Type B pancreatic cell (in vitro differentiated cells): ENCODE measurements around the gene ERP29. TPM values are rescaled to one million over a fixed set of nuclear protein-coding genes. Genes with fewer than 3 reads are reported as not detected.
A peak's percentile ranks its signal among the peaks of the same experiment; 100 is the strongest.
"Not testable (repeated sequence)": the region's sequence is repeated elsewhere in the genome, so short reads cannot be mapped to it uniquely, and the experiment has no call there.

ENCODE experiments used
- DNase-seq: peaks from one replicate; pipeline ENCODE4 v3.0.0; 2021; ENCODE audit warnings: mixed read lengths; ENCODE audit not compliant: unreplicated experiment; ENCODE audit errors: extremely low spot score
- H3K27ac Mint-ChIP-seq: 2 replicates; pipeline ENCODE4 v1.8.0; 2021; ENCODE audit warnings: mild to moderate bottlenecking, mixed read lengths
- H3K27me3 Mint-ChIP-seq: 2 replicates; pipeline ENCODE4 v1.8.0; 2021; ENCODE audit warnings: mixed read lengths
- H3K36me3 Mint-ChIP-seq: 2 replicates; pipeline ENCODE4 v1.8.0; 2021; ENCODE audit warnings: mixed read lengths
- H3K4me1 Mint-ChIP-seq: one replicate; pipeline ENCODE4 v1.8.0; 2021; ENCODE audit warnings: mixed read lengths; ENCODE audit not compliant: unreplicated experiment
- H3K4me3 Mint-ChIP-seq: 2 replicates; pipeline ENCODE4 v1.8.0; 2021; ENCODE audit warnings: mild to moderate bottlenecking, mixed read lengths
- H3K9me3 Mint-ChIP-seq: 2 replicates; pipeline ENCODE4 v1.8.0; 2021; ENCODE audit warnings: mixed read lengths
- total RNA-seq: library from RNA; stranded (reverse); gene quantifications from 2 replicates; pipeline ENCODE4 v1.2.1, GENCODE V29; 2021; ENCODE audit warnings: low replicate concordance
- TF ChIP-seq, protein P1 (sequence below): fragments of 200-600 bp; sonication (generic); conservative IDR thresholded peaks from 2 replicates; pipeline ENCODE4 v1.5.0; 2021; ENCODE audit warnings: antibody characterized with exemption, mild to moderate bottlenecking

ERP29 gene
- total RNA-seq, 1 donor from 2014 or later: 141 TPM

DNA sequence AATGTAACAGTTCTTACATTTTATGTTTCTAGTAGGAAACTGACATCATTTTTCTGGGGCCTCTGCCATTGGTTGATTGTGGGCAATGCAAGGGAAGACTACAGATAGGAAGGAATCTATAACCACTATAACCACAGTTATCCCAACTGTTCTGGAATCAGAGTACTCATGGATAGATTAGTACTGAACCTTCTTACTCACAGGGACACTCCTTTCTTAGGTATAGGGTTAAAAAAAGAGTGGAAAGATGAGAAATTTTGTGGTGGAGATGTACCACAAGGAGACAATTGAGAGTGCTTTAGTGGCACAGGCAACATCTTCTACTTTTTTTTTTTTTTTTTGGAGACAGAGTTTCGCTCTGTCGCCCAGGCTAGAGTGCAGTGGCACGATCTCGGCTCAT lies 21.3 kb upstream of the ERP29 start:
- H3K27me3 Mint-ChIP-seq: no peaks in the 10 kb centered on the region
- DNase-seq: no peak
- H3K36me3 Mint-ChIP-seq: peaks cover 13% of the 10 kb centered on the region
- no peak overlapping the region for H3K27ac Mint-ChIP-seq
- no peak overlapping the region for H3K4me3 Mint-ChIP-seq
- H3K4me1 Mint-ChIP-seq: peaks cover 4% of the 10 kb centered on the region
- TF ChIP-seq, protein P1, sequence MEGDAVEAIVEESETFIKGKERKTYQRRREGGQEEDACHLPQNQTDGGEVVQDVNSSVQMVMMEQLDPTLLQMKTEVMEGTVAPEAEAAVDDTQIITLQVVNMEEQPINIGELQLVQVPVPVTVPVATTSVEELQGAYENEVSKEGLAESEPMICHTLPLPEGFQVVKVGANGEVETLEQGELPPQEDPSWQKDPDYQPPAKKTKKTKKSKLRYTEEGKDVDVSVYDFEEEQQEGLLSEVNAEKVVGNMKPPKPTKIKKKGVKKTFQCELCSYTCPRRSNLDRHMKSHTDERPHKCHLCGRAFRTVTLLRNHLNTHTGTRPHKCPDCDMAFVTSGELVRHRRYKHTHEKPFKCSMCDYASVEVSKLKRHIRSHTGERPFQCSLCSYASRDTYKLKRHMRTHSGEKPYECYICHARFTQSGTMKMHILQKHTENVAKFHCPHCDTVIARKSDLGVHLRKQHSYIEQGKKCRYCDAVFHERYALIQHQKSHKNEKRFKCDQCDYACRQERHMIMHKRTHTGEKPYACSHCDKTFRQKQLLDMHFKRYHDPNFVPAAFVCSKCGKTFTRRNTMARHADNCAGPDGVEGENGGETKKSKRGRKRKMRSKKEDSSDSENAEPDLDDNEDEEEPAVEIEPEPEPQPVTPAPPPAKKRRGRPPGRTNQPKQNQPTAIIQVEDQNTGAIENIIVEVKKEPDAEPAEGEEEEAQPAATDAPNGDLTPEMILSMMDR: no peak
- H3K9me3 Mint-ChIP-seq: peaks cover 6% of the 10 kb centered on the region

DNA sequence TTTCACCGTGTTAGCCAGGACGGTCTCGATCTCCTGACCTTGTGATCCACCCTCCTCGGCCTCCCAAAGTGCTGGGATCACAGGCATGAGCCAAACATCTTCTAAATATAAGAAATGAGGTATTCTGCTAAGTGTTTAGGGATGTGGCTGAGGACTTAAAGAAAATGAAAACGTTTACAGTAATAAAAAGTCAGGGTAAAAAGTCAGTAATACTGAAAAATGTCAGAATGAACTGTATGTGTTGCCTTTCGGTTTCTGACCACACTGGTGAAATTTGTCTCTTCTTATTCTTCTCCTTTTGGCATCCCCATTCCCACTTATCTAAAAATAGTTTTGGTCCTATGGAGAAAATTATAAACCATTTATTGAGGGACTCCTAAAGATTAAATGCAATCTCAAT lies 20.8 kb upstream of the ERP29 start:
- no peak overlapping the region for H3K27ac Mint-ChIP-seq
- TF ChIP-seq, protein P1: no peak
- no peak overlapping the region for H3K4me3 Mint-ChIP-seq
- no peak for DNase-seq
- no peaks in the 10 kb centered on the region for H3K27me3 Mint-ChIP-seq
- H3K9me3 Mint-ChIP-seq: peaks cover 5% of the 10 kb centered on the region
- peaks cover 4% of the 10 kb centered on the region for H3K4me1 Mint-ChIP-seq
- peaks cover 13% of the 10 kb centered on the region for H3K36me3 Mint-ChIP-seq

DNA sequence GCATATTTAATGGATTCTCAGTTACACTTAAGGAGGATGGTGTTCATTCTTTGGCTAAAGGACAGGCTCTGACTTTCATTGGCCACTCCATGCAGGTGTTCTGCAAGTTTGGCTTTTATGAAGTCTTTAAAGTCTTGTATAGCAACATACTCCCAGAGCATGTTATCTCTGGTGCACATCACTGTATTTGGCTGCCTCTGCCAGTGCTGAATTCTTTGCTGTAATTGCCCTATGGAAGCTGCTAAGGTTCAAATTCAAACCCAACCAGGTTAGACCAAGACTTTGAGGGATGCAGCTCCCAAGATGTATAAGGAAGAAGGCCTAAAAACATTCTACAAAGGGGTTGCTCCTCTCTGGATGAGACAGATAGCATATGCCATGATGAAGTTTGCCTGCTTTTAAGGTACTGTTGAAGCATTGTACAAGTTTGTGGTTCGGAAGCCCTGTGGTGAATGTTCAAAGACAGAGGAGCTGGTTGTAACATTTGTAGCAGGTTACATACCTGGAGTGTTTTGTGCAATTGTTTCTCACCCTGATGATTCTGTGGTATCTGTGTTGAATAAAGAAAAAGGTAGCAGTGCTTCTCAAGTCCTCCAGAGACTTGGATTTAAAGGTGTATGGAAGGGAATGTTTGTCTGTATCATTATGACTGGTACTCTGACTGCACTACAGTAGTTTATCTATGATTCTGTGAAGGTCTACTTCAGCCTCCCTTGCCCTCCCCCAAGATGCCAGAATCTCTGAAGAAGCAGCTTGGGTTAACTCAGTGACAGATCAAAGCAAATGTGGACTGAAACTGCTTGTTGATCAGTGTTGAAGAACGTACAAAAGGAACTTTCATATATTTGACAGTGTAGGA lies 19.7 kb upstream of the ERP29 start:
- Mint-ChIP-seq H3K4me1 (peaks cover 4% of the 10 kb centered on the region), H3K9me3 (no peaks in the 10 kb centered on the region), H3K36me3 (peaks cover 7% of the 10 kb centered on the region), H3K27ac (no peak overlapping the region), H3K4me3 (no peak overlapping the region), H3K27me3 (no peaks in the 10 kb centered on the region)
- no peak for DNase-seq
- TF ChIP-seq, protein P1: no peak

DNA sequence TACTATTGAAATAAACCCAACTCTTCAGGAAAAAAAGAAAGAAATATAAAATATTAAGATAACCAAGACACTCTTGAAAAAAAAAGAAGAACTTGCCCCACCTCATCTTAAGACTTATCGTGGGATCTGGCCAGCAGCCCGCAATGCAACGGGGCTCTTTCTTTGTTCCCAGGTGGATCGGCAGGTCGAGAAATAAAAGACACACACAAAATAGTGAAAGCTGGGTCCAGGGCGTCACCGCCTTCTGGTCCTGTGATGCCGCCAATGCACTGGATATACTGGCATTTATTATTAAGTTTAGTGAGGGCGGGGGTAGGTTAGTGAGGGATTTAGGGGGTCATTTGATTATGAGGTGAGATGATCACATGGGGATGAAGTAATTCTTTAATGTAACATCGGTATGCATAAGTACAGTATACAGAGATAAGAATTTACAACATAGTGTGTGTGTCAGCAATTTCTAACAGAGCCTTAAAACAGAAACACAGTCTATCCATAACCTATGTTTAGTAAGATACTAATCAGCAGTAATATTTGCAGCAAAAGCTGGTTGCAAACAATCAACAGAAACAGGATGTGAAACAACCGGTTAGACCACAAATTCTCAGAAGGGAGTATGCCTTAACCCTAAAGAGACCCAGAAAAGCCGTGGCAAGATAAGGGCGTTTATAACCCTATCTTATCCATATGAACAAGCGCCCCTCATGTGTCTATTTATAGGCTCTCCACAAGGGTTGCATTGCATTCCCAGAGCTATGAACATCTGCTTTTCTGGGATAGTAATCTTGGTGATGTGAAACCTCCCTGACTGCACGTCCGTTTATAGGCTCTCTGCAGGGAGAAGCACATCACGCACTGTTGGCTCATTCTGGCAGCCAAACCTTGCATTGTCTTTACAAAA lies 18.8 kb upstream of the ERP29 start:
- DNase-seq, H3K4me1 Mint-ChIP-seq, H3K36me3 Mint-ChIP-seq, H3K9me3 Mint-ChIP-seq, H3K27me3 Mint-ChIP-seq: not testable (repeated sequence)
- Mint-ChIP-seq H3K27ac (peak overlapping the region; percentile 76), H3K4me3 (peak overlapping the region; percentile 47)

DNA sequence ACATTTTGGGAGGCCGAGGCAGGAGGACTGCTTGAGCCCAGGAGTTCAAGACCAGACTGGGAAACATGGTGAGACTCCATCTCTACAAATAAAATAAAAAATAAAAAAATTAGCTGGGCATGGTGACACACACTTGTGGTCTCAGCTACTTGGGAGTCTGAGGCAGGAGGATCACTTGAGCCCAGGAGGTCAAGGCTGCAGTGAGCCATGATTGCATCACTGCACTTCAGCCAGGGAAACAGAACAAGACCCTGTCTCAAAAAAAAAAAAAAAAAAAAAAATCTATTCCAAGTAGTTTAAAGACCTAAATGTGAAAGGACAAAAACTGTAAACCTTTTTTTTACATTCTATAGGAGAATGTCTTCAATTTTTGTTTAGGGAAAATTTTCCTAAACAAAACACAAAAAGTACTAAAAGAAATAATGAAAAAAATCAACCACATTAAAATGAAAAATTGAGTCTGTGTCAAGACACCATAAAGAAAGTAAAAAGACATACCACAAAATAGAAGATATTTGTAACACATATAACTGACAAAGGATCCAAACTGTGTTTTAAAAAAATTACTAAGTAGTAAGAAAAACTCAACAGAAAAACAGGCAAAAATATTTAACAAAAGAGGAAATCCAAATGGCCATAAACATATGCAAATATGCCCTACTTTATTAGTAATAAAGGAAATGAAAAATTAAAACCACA lies 17.3 kb upstream of the ERP29 start:
- no peaks in the 10 kb centered on the region for H3K9me3 Mint-ChIP-seq
- DNase-seq: no peak
- TF ChIP-seq, protein P1: no peak
- peaks cover 3% of the 10 kb centered on the region for H3K36me3 Mint-ChIP-seq
- peaks cover 4% of the 10 kb centered on the region for H3K4me1 Mint-ChIP-seq
- no peak overlapping the region for H3K4me3 Mint-ChIP-seq
- H3K27me3 Mint-ChIP-seq: no peaks in the 10 kb centered on the region
- no peak overlapping the region for H3K27ac Mint-ChIP-seq
